Measurements from ENCODE around the gene IL16.

GRCh38 chr15:81209635-81210034 lies 13.0 kb downstream of the IL16 start:
- TF ChIP-seq, protein P1, sequence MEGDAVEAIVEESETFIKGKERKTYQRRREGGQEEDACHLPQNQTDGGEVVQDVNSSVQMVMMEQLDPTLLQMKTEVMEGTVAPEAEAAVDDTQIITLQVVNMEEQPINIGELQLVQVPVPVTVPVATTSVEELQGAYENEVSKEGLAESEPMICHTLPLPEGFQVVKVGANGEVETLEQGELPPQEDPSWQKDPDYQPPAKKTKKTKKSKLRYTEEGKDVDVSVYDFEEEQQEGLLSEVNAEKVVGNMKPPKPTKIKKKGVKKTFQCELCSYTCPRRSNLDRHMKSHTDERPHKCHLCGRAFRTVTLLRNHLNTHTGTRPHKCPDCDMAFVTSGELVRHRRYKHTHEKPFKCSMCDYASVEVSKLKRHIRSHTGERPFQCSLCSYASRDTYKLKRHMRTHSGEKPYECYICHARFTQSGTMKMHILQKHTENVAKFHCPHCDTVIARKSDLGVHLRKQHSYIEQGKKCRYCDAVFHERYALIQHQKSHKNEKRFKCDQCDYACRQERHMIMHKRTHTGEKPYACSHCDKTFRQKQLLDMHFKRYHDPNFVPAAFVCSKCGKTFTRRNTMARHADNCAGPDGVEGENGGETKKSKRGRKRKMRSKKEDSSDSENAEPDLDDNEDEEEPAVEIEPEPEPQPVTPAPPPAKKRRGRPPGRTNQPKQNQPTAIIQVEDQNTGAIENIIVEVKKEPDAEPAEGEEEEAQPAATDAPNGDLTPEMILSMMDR (IDR thresholded peaks at IDR 0.05 in 8 of 11, conservative IDR thresholded peaks at IDR 0.05 in 3 of 11) = no peak
- TF ChIP-seq POLR2AphosphoS5 (IDR thresholded peaks at IDR 0.05) (no peak), POLR2A (IDR thresholded peaks at IDR 0.05) (no peak)
